Measurements from ENCODE around the gene C1orf116. TPM values are rescaled to one million over a fixed set of nuclear protein-coding genes. Genes with fewer than 3 reads are reported as not detected.
A peak's percentile ranks its signal among the peaks of the same experiment; 100 is the strongest.

Gene C1orf116
- total RNA-seq, 4 donors from 2014 or later, result 25.7 to 41.2 (median 29.2) TPM

DNA sequence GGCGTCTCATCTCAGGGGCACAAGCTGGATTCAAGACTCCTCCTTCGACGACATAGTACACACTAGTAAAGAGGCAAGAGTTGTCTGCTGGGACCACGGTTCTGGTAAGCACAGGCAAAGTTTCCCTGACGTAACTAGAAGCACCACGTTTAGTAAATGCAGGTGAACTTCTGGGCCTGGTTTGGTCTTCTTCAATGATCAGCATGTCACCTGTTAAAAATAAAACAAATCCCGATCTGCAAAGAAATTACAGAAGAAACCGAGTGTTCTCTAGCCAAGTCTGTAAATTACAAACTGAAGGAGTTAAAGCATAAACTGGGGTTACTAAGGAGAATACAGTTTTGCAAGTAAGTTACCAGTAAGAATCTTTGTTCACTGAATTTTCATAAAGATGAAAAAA, 17.0 kb upstream of the C1orf116 start:
- Histone ChIP-seq H3K9me3 (no peaks in the 10 kb centered on the region), H3K4me1 (peaks cover 21 to 77% (median 33%) of the 10 kb centered on the region in 4 donors), H3K27ac (peak overlapping the region in 3 of 4 donors; percentile 92 to 96 (median 92)), H3K27me3 (no peaks in the 10 kb centered on the region), H3K4me3 (peak overlapping the region in 3 of 4 donors; percentile 84 to 96 (median 85)), H3K36me3 (peaks cover 0 to 9% (median 4%) of the 10 kb centered on the region in 4 donors)
- no peak for TF ChIP-seq EP300 (IDR thresholded peaks at IDR 0.05; ENCODE audit: low read depth)
- TF ChIP-seq POLR2AphosphoS5 (IDR thresholded peaks at IDR 0.05), result no peak
- TF ChIP-seq CTCF (IDR thresholded peaks at IDR 0.05), result no peak
- TF ChIP-seq POLR2A (IDR thresholded peaks at IDR 0.05), result no peak
- 0 to 43% methylated on average over 2 to 8 of the region's 8 CpGs for WGBS, 2 donors (ENCODE audit: low coverage in 1 of 2)
- in situ Hi-C loops (cut with MboI; ENCODE audit: low pct_ligation_motif_present in 1 of 4, low pct_unique_long_range_greater_than_20kb in 1 of 4, low sequenced_read_pairs in 3 of 4) (no loop called here), intact Hi-C loops (cut with DNase I; ENCODE audit: low total_unique reads) (no loop called here)
- no peak for DNase-seq

DNA sequence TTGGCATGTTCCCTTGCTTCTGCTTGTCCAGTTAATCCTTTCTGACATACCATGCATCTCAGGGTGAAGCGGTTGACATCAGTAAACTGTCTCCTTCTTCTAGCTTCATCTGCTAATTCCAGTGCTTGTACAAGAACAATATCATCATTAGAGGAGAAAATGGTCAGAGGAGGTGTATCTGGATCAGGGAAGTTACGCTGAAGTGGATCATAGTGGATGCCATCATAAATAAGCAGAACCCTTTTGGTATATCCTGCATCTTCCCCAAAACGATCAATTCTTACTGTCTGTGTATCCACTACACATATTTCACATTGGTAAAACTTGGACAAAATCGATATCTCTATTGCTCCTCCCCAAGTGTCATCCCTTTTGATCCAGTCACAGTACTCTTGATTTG, 16.5 kb upstream of the C1orf116 start:
- WGBS, 2 donors (ENCODE audit: low coverage in 1 of 2), result 83 to 88% methylated on average over 4 of the region's 4 CpGs
- Histone ChIP-seq H3K4me1 (peaks cover 21 to 73% (median 30%) of the 10 kb centered on the region in 4 donors), H3K27ac (peak overlapping the region in 1 of 4 donors; percentile 92), H3K4me3 (no peak overlapping the region), H3K9me3 (no peaks in the 10 kb centered on the region), H3K36me3 (peaks cover 0 to 9% (median 4%) of the 10 kb centered on the region in 4 donors), H3K27me3 (no peaks in the 10 kb centered on the region)
- intact Hi-C loops (cut with DNase I; ENCODE audit: low total_unique reads) (no loop called here), in situ Hi-C loops (cut with MboI; ENCODE audit: low pct_ligation_motif_present in 1 of 4, low pct_unique_long_range_greater_than_20kb in 1 of 4, low sequenced_read_pairs in 3 of 4) (no loop called here)
- no peak for DNase-seq
- TF ChIP-seq POLR2A (IDR thresholded peaks at IDR 0.05) (no peak), EP300 (IDR thresholded peaks at IDR 0.05; ENCODE audit: low read depth) (no peak), CTCF (IDR thresholded peaks at IDR 0.05) (no peak), POLR2AphosphoS5 (IDR thresholded peaks at IDR 0.05) (no peak)

- WGBS, 2 donors (ENCODE audit: low coverage in 1 of 2), result 78 to 82% methylated on average over 5 to 6 of the region's 6 CpGs
- Histone ChIP-seq H3K4me3 (no peak overlapping the region), H3K9me3 (no peaks in the 10 kb centered on the region), H3K27me3 (no peaks in the 10 kb centered on the region), H3K36me3 (peaks cover 0 to 10% (median 4%) of the 10 kb centered on the region in 4 donors), H3K4me1 (peaks cover 21 to 65% (median 30%) of the 10 kb centered on the region in 4 donors), H3K27ac (no peak overlapping the region)
- intact Hi-C loops (cut with DNase I; ENCODE audit: low total_unique reads), result no loop called here
- in situ Hi-C loops (cut with MboI; ENCODE audit: low pct_ligation_motif_present in 1 of 4, low pct_unique_long_range_greater_than_20kb in 1 of 4, low sequenced_read_pairs in 3 of 4), result no loop called here
- no peak for DNase-seq
- TF ChIP-seq POLR2A (IDR thresholded peaks at IDR 0.05) (no peak), CTCF (IDR thresholded peaks at IDR 0.05) (no peak), EP300 (IDR thresholded peaks at IDR 0.05; ENCODE audit: low read depth) (no peak), POLR2AphosphoS5 (IDR thresholded peaks at IDR 0.05) (no peak)
These were observed 15.5 kb upstream of the C1orf116 start for GRCh38 chr1:207048041-207048440.

- Histone ChIP-seq H3K27ac (no peak overlapping the region), H3K27me3 (no peaks in the 10 kb centered on the region), H3K4me1 (peaks cover 21 to 64% (median 29%) of the 10 kb centered on the region in 4 donors), H3K36me3 (peaks cover 0 to 15% (median 4%) of the 10 kb centered on the region in 4 donors), H3K4me3 (no peak overlapping the region), H3K9me3 (no peaks in the 10 kb centered on the region)
- WGBS, 2 donors (ENCODE audit: low coverage in 1 of 2), result 85 to 92% methylated on average over 1 of the region's 1 CpG
- in situ Hi-C loops (cut with MboI; ENCODE audit: low pct_ligation_motif_present in 1 of 4, low pct_unique_long_range_greater_than_20kb in 1 of 4, low sequenced_read_pairs in 3 of 4), result no loop called here
- intact Hi-C loops (cut with DNase I; ENCODE audit: low total_unique reads), result no loop called here
- no peak for TF ChIP-seq POLR2A (IDR thresholded peaks at IDR 0.05)
- TF ChIP-seq CTCF (IDR thresholded peaks at IDR 0.05), result no peak
- no peak for DNase-seq
These were observed 14.9 kb upstream of the C1orf116 start for GRCh38 chr1:207047505-207047904.
